Breast epithelium (tissue), 4 donors: ENCODE results near the gene EXOSC7. TPM values are rescaled to one million over a fixed set of nuclear protein-coding genes. Genes with fewer than 3 reads are reported as not detected.

Experiments used
- DNase-seq, 2 donors: peaks; one replicate each; pipeline ENCODE4 v3.0.0-alpha.2; 2019; ENCODE audit warnings: low spot score in 2 of 2
- H3K27ac ChIP-seq, 2 donors: fragments of 200-600 bp; sonication (generic) in 1 of 2; one replicate each; pipeline ENCODE4 v1.5.1; 2016 to 2019; ENCODE audit warnings: mild to moderate bottlenecking in 1 of 2
- H3K27me3 ChIP-seq, 2 donors: fragments of 200-600 bp; sonication (generic) in 1 of 2; one replicate each; pipeline versions ENCODE4 v1.5.1 to v1.6.0; 2017 to 2019; ENCODE audit warnings: control low read depth in 1 of 2, mild to moderate bottlenecking in 1 of 2
- H3K36me3 ChIP-seq: fragments of 200-600 bp; one replicate; pipeline ENCODE4 v1.5.1; 2019
- H3K4me1 ChIP-seq, 2 donors: fragments of 200-600 bp; sonication (generic); one replicate each; pipeline ENCODE4 v1.5.1; 2016 to 2019; ENCODE audit warnings: control low read depth in 1 of 2
- H3K4me3 ChIP-seq, 3 donors: fragments of 200-600 bp; sonication (generic); 1 replicate in 2 of 3; 2 replicates in 1 of 3; pipeline ENCODE4 v1.5.1; 2016 to 2019; ENCODE audit warnings: mild to moderate bottlenecking in 3 of 3, moderate library complexity in 2 of 3
- H3K9me3 ChIP-seq, 2 donors: fragments of 200-600 bp; sonication (generic) in 1 of 2; one replicate each; pipeline ENCODE4 v1.5.1; 2016 to 2019; ENCODE audit warnings: control low read depth in 1 of 2
- CTCF ChIP-seq, 3 donors: fragments of 450-650 bp; IDR thresholded peaks; one replicate each; pipeline ENCODE4 v1.5.1; 2016 to 2017; ENCODE audit warnings: antibody characterized with exemption in 3 of 3, mild to moderate bottlenecking in 3 of 3, moderate library complexity in 3 of 3
- POLR2A ChIP-seq: fragments of 450-650 bp; IDR thresholded peaks from one replicate; pipeline ENCODE4 v1.6.1; 2016; ENCODE audit warnings: antibody characterized with exemption, mild to moderate bottlenecking, moderate library complexity
- POLR2AphosphoS5 ChIP-seq, 3 donors: sonication (generic); formaldehyde crosslinking; IDR thresholded peaks; one replicate each; pipeline ENCODE4 v1.6.1; 2017; ENCODE audit warnings: antibody characterized with exemption in 3 of 3
- intact Hi-C: fragments of 100-400 bp; cut with DNase I; formaldehyde crosslinking; loops from one replicate; pipeline ENCODE4 v1.15.1; 2023; ENCODE audit warnings: low total_unique reads
- total RNA-seq, 3 donors: library from RNA; depleted of rRNA; stranded (reverse); fragments of >200 nt; gene quantifications; one replicate each; pipeline ENCODE4 v1.1.0, GENCODE V29; 2016

EXOSC7 gene
- total RNA-seq, 3 donors from 2014 or later, result 39.0 to 54.9 (median 43.0) TPM

GRCh38 chr3:44995142-44995770, 19.2 kb downstream of the EXOSC7 start:
- TF ChIP-seq POLR2AphosphoS5 (IDR thresholded peaks at IDR 0.05) (no peak), CTCF (IDR thresholded peaks at IDR 0.05) (no peak), POLR2A (no peak)
- Histone ChIP-seq H3K4me1 (no peaks in the 10 kb centered on the region), H3K4me3 (no peak overlapping the region), H3K36me3 (no peaks in the 10 kb centered on the region), H3K27me3 (no peaks in the 10 kb centered on the region), H3K27ac (peak overlapping the region; percentile 40 to 80), H3K9me3 (no peaks in the 10 kb centered on the region)
- no peak for DNase-seq
- intact Hi-C loops, result no loop called here

- intact Hi-C loops, result no loop called here
- Histone ChIP-seq H3K27me3 (no peaks in the 10 kb centered on the region), H3K4me1 (no peaks in the 10 kb centered on the region), H3K4me3 (no peak overlapping the region), H3K27ac (peak overlapping the region in 1 of 2 donors; percentile 46), H3K36me3 (no peaks in the 10 kb centered on the region), H3K9me3 (no peaks in the 10 kb centered on the region)
- TF ChIP-seq POLR2A (no peak), CTCF (IDR thresholded peaks at IDR 0.05) (no peak), POLR2AphosphoS5 (IDR thresholded peaks at IDR 0.05) (no peak)
- no peak for DNase-seq
Measured at GRCh38 chr3:44996556-44996969, 20.5 kb downstream of the EXOSC7 start.

GRCh38 chr3:44999782-45000181, 23.7 kb downstream of the EXOSC7 start:
- Histone ChIP-seq H3K9me3 (no peaks in the 10 kb centered on the region), H3K27ac (no peak overlapping the region), H3K4me3 (no peak overlapping the region), H3K27me3 (no peaks in the 10 kb centered on the region), H3K4me1 (no peaks in the 10 kb centered on the region), H3K36me3 (no peaks in the 10 kb centered on the region)
- no peak for DNase-seq
- TF ChIP-seq CTCF (IDR thresholded peaks at IDR 0.05), result no peak
- TF ChIP-seq POLR2A, result no peak
- intact Hi-C loops, result no loop called here

- Histone ChIP-seq H3K9me3 (no peaks in the 10 kb centered on the region), H3K4me3 (no peak overlapping the region), H3K27me3 (no peaks in the 10 kb centered on the region), H3K4me1 (no peaks in the 10 kb centered on the region), H3K27ac (no peak overlapping the region), H3K36me3 (no peaks in the 10 kb centered on the region)
- no peak for TF ChIP-seq POLR2A
- TF ChIP-seq POLR2AphosphoS5 (IDR thresholded peaks at IDR 0.05), result no peak
- TF ChIP-seq CTCF (IDR thresholded peaks at IDR 0.05), result no peak
- intact Hi-C loops, result no loop called here
- no peak for DNase-seq
Measured at GRCh38 chr3:45000823-45001222, 24.8 kb downstream of the EXOSC7 start.

- no peaks in the 10 kb centered on the region for H3K36me3 ChIP-seq
- no peak for DNase-seq
- no peak for TF ChIP-seq POLR2A
- no peak for TF ChIP-seq POLR2AphosphoS5 (IDR thresholded peaks at IDR 0.05)
- TF ChIP-seq CTCF (IDR thresholded peaks at IDR 0.05), result no peak
- H3K27me3 ChIP-seq, result no peaks in the 10 kb centered on the region
- H3K27ac ChIP-seq, result no peak overlapping the region
- intact Hi-C loops, result no loop called here
- H3K4me1 ChIP-seq, result no peaks in the 10 kb centered on the region
- no peak overlapping the region for H3K4me3 ChIP-seq
- no peaks in the 10 kb centered on the region for H3K9me3 ChIP-seq
Measured at GRCh38 chr3:45001738-45002137, 25.7 kb downstream of the EXOSC7 start.
